MM.1S (cell line): ENCODE measurements around the gene F2RL3.

Experiments used
- DNase-seq: peaks from one replicate; pipeline ENCODE4 v3.0.0-alpha.2; 2015
- H2AFZ ChIP-seq: fragments of 300-600 bp; sonication (generic); 2 replicates; pipeline ENCODE4 v1.6.0; 2016; ENCODE audit warnings: antibody characterized with exemption, low read length
- H3F3A ChIP-seq: fragments of 300-600 bp; sonication (generic); 2 replicates; pipeline ENCODE4 v1.6.1; 2016; ENCODE audit warnings: mild to moderate bottlenecking, antibody characterized with exemption, low read length, moderate library complexity, mixed read lengths; ENCODE audit not compliant: insufficient read depth
- H3K27ac ChIP-seq: fragments of 300-600 bp; sonication (generic); 2 replicates; pipeline ENCODE4 v1.5.1; 2016; ENCODE audit warnings: mild to moderate bottlenecking, low read length
- H3K27me3 ChIP-seq: fragments of 300-600 bp; sonication (generic); replicated peaks from 2 replicates; pipeline ENCODE4 v1.6.0; 2016; ENCODE audit warnings: low read length; ENCODE audit not compliant: insufficient read depth
- H3K36me3 ChIP-seq: fragments of 300-600 bp; sonication (generic); replicated peaks from 2 replicates; pipeline ENCODE4 v1.6.1; 2016; ENCODE audit warnings: mild to moderate bottlenecking, low read length, mixed read lengths; ENCODE audit not compliant: insufficient read depth
- H3K4me1 ChIP-seq: fragments of 300-600 bp; sonication (generic); 2 replicates; pipeline ENCODE4 v1.6.1; 2016; ENCODE audit warnings: low read length, mixed read lengths
- H3K4me2 ChIP-seq: fragments of 300-600 bp; sonication (generic); 2 replicates; pipeline ENCODE4 v1.6.0; 2016; ENCODE audit warnings: low read depth, low read length
- H3K4me3 ChIP-seq: fragments of 300-600 bp; sonication (generic); 2 replicates; pipeline ENCODE4 v1.5.1; 2016; ENCODE audit warnings: low read length, mixed read lengths
- H3K79me2 ChIP-seq: fragments of 300-600 bp; sonication (generic); 2 replicates; pipeline ENCODE4 v1.6.1; 2016; ENCODE audit warnings: mixed run types, low read length, mixed read lengths
- H3K9ac ChIP-seq: fragments of 300-600 bp; sonication (generic); 2 replicates; pipeline ENCODE4 v1.6.1; 2016; ENCODE audit warnings: low read length, mixed read lengths
- H3K9me2 ChIP-seq: fragments of 300-600 bp; sonication (generic); replicated peaks from 2 replicates; pipeline ENCODE4 v1.6.1; 2016; ENCODE audit warnings: mild to moderate bottlenecking, low read length, mixed read lengths; ENCODE audit not compliant: insufficient read depth
- H3K9me3 ChIP-seq: fragments of 300-600 bp; sonication (generic); replicated peaks from 2 replicates; pipeline ENCODE4 v1.6.1; 2016; ENCODE audit warnings: mild to moderate bottlenecking, low read length, mixed read lengths; ENCODE audit not compliant: insufficient read depth
- H4K20me1 ChIP-seq: fragments of 300-600 bp; sonication (generic); 2 replicates; pipeline ENCODE4 v1.6.1; 2016; ENCODE audit warnings: mild to moderate bottlenecking, low read length, moderate library complexity, mixed read lengths; ENCODE audit not compliant: insufficient read depth
- EZH2 ChIP-seq: fragments of 300-600 bp; sonication (generic); optimal IDR thresholded peaks from 2 replicates; pipeline ENCODE3; 2017; ENCODE audit warnings: low read depth, mild to moderate bottlenecking, antibody characterized with exemption, low read length, mixed read lengths
- EZH2phosphoT487 ChIP-seq: fragments of 300-600 bp; sonication (generic); IDR thresholded peaks from 2 replicates; pipeline ENCODE4 v1.6.1; 2018; ENCODE audit warnings: antibody characterized with exemption, low read length
- TF ChIP-seq, protein P1 (sequence below): fragments of 300-600 bp; sonication (generic); IDR thresholded peaks from 2 replicates; pipeline ENCODE4 v1.5.1; 2016; ENCODE audit warnings: antibody characterized with exemption, low read length, mixed read lengths

The F2RL3 gene

DNA sequence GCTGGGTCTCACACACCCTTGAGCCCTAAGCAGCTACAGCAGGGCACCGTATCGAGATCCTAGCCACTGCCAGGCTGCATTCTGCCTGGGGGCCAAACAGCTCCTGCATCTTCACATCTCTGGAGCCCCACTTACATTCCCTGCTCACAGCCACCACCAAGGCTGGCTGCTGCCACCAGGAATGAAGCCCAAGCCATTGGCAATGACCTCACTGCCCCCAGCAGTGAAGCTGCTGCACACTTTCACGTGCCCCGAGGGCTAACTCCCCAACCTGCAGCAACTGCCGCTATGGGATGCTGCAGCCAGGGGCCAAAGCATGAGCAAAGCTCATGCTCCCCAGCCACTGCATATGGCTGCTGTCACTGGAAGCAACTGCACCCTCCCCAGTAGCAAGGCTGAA lies 42.0 kb downstream of the F2RL3 start:
- Histone ChIP-seq H3K27ac (no peak overlapping the region), H3K9me3 (no peaks in the 10 kb centered on the region), H3K27me3 (peaks cover 82% of the 10 kb centered on the region), H3K4me2 (no peak overlapping the region), H3K9me2 (no peaks in the 10 kb centered on the region), H3K79me2 (no peaks in the 10 kb centered on the region), H3K36me3 (no peaks in the 10 kb centered on the region), H3F3A (no peaks in the 10 kb centered on the region), H2AFZ (no peak overlapping the region), H3K4me3 (no peak overlapping the region), H4K20me1 (no peaks in the 10 kb centered on the region), H3K9ac (no peak overlapping the region), H3K4me1 (no peaks in the 10 kb centered on the region)
- TF ChIP-seq EZH2phosphoT487 (no peak), EZH2 (no peak)
- TF ChIP-seq, protein P1, sequence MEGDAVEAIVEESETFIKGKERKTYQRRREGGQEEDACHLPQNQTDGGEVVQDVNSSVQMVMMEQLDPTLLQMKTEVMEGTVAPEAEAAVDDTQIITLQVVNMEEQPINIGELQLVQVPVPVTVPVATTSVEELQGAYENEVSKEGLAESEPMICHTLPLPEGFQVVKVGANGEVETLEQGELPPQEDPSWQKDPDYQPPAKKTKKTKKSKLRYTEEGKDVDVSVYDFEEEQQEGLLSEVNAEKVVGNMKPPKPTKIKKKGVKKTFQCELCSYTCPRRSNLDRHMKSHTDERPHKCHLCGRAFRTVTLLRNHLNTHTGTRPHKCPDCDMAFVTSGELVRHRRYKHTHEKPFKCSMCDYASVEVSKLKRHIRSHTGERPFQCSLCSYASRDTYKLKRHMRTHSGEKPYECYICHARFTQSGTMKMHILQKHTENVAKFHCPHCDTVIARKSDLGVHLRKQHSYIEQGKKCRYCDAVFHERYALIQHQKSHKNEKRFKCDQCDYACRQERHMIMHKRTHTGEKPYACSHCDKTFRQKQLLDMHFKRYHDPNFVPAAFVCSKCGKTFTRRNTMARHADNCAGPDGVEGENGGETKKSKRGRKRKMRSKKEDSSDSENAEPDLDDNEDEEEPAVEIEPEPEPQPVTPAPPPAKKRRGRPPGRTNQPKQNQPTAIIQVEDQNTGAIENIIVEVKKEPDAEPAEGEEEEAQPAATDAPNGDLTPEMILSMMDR = no peak
- no peak for DNase-seq

DNA sequence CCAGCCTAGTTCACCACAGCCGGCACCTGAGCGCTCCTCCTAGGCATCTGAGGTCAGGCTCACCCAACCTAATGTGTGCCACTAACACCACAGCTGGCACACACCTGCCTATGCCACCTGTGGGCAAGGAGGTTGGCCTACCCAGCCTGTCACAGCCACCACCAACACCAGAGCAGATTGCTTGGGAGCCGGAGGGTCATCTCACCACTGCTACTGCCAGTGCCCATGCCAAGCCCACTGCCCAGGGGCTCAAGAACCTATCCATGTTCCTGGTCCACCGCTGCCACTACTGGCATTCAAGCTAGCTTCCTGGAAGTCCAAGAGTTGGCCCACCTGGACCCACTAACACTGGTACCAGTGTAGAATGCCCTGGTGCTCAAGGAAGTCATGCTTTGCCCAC lies 42.5 kb downstream of the F2RL3 start:
- no peak for DNase-seq
- Histone ChIP-seq H3K9ac (no peak overlapping the region), H2AFZ (no peak overlapping the region), H3K9me3 (no peaks in the 10 kb centered on the region), H4K20me1 (no peaks in the 10 kb centered on the region), H3F3A (no peaks in the 10 kb centered on the region), H3K79me2 (no peaks in the 10 kb centered on the region), H3K4me1 (no peaks in the 10 kb centered on the region), H3K27me3 (peaks cover 82% of the 10 kb centered on the region), H3K27ac (no peak overlapping the region), H3K9me2 (no peaks in the 10 kb centered on the region), H3K4me2 (no peak overlapping the region), H3K4me3 (no peak overlapping the region), H3K36me3 (no peaks in the 10 kb centered on the region)
- TF ChIP-seq, protein P1 = no peak
- TF ChIP-seq EZH2phosphoT487 (no peak), EZH2 (no peak)

DNA sequence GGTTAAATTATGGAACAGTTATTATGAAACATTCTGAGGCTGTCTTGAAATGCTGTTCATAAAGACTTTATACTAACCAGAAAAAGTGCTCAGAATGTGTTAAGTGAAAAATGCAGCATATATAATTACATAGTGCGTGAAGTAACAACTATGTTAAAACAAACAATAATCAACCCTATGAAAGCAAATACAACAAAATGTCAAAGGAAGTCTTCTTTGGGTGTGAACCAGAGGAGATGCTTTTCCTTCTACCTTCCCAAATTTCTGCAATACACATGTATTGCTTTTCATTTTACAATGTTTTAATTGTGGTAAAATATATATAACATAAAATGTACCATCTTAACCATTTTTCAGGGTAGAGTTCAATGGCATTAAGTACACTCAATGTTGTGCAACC lies 45.7 kb downstream of the F2RL3 start:
- TF ChIP-seq EZH2 (no peak), EZH2phosphoT487 (no peak)
- TF ChIP-seq, protein P1 = no peak

More for the DNA sequence above, 45.7 kb downstream of the F2RL3 start:
- Histone ChIP-seq H3K4me2 (no peak overlapping the region), H3K36me3 (no peaks in the 10 kb centered on the region), H3K27me3 (peaks cover 58% of the 10 kb centered on the region), H3K9me3 (no peaks in the 10 kb centered on the region), H2AFZ (no peak overlapping the region), H3K9me2 (no peaks in the 10 kb centered on the region), H3K27ac (no peak overlapping the region), H4K20me1 (no peaks in the 10 kb centered on the region), H3K9ac (no peak overlapping the region), H3K79me2 (no peaks in the 10 kb centered on the region), H3K4me3 (no peak overlapping the region), H3K4me1 (no peaks in the 10 kb centered on the region), H3F3A (no peaks in the 10 kb centered on the region)
- no peak for DNase-seq
